ENCODE data around the gene CRYBA2. TPM values are rescaled to one million over a fixed set of nuclear protein-coding genes. Genes with fewer than 3 reads are reported as not detected.

Gene CRYBA2
- total RNA-seq, 1 donor from 2014 or later, result not detected

- DNase-seq, result no peak
- H3K4me1 ChIP-seq, result peaks cover 7% of the 10 kb centered on the region
- H3K36me3 ChIP-seq, result no peaks in the 10 kb centered on the region
- no peak overlapping the region for H3K4me3 ChIP-seq
- TF ChIP-seq, protein P1, sequence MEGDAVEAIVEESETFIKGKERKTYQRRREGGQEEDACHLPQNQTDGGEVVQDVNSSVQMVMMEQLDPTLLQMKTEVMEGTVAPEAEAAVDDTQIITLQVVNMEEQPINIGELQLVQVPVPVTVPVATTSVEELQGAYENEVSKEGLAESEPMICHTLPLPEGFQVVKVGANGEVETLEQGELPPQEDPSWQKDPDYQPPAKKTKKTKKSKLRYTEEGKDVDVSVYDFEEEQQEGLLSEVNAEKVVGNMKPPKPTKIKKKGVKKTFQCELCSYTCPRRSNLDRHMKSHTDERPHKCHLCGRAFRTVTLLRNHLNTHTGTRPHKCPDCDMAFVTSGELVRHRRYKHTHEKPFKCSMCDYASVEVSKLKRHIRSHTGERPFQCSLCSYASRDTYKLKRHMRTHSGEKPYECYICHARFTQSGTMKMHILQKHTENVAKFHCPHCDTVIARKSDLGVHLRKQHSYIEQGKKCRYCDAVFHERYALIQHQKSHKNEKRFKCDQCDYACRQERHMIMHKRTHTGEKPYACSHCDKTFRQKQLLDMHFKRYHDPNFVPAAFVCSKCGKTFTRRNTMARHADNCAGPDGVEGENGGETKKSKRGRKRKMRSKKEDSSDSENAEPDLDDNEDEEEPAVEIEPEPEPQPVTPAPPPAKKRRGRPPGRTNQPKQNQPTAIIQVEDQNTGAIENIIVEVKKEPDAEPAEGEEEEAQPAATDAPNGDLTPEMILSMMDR (IDR thresholded peaks at IDR 0.05; ENCODE audit: borderline replicate concordance), result no peak
- intact Hi-C loops (cut with micrococcal nuclease), result no loop called here
- peaks cover 100% of the 10 kb centered on the region for H3K27me3 ChIP-seq (ENCODE audit: low read depth)
- no peaks in the 10 kb centered on the region for H3K9me3 ChIP-seq (replicated peaks)
- no peak overlapping the region for H3K27ac ChIP-seq (replicated peaks)
Measured at GRCh38 chr2:218954541-218955300, 38.5 kb downstream of the CRYBA2 start.

DNA sequence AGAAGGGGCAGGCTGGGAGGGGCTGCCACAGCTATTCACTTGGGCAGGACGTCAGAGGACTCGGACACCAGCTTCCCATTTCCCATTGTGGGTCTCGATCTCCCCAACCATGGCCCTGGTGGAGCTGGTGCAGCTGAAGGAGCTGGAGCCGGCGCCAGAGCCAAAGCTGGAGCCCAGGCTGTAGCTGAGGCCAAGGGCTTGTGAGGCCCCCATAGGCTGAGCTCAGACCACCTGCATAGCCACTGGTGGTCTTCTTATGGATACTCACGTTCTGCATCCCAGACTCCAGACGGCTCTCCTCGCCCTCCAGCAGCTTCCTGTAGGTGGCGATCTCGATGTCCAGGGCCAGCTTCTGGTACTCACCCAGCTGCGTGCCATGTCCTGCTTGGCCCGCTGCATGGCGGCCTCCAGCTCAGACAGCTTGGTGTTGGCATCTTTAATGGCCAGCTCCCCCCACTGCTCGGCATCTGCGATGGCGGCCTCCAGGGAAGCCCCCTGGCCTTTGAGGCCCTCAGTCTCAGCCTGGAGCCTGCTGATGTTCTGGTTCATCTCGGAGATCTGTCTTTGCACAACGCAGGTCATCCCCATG is 39.8 kb downstream of the CRYBA2 start:
- no peaks in the 10 kb centered on the region for H3K9me3 ChIP-seq (replicated peaks)
- no peaks in the 10 kb centered on the region for H3K36me3 ChIP-seq
- no peak overlapping the region for H3K27ac ChIP-seq (replicated peaks)
- DNase-seq, result no peak
- H3K4me3 ChIP-seq, result no peak overlapping the region
- intact Hi-C loops (cut with micrococcal nuclease), result no loop called here
- TF ChIP-seq, protein P1 (IDR thresholded peaks at IDR 0.05; ENCODE audit: borderline replicate concordance), result no peak
- H3K4me1 ChIP-seq, result no peaks in the 10 kb centered on the region
- peaks cover 99% of the 10 kb centered on the region for H3K27me3 ChIP-seq (ENCODE audit: low read depth)

DNA sequence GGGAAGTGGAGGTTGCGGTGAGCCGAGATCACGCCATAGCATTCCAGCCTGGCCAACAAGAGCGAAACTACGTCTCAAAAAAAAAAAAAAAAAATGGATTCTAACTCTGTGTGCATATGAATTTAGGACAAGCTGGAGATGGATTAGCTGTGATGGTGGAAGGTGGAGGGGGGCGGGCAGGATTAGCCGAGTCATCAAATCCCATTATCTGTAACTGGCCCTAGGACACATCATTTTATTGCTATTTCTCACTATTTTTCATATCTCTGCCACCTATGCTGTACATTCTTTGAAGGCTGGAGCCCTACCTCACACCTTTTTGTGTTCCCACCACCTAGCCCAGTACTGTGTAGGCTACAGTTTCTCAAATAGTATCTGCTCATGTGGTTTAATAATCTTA is 41.1 kb downstream of the CRYBA2 start:
- Histone ChIP-seq H3K4me3 (no peak overlapping the region), H3K27me3 (ENCODE audit: low read depth) (peaks cover 97% of the 10 kb centered on the region), H3K27ac (replicated peaks) (no peak overlapping the region), H3K4me1 (no peaks in the 10 kb centered on the region), H3K9me3 (replicated peaks) (no peaks in the 10 kb centered on the region), H3K36me3 (no peaks in the 10 kb centered on the region)
- DNase-seq, result no peak
- intact Hi-C loops (cut with micrococcal nuclease), result no loop called here
- TF ChIP-seq, protein P1 (IDR thresholded peaks at IDR 0.05; ENCODE audit: borderline replicate concordance), result no peak

DNA sequence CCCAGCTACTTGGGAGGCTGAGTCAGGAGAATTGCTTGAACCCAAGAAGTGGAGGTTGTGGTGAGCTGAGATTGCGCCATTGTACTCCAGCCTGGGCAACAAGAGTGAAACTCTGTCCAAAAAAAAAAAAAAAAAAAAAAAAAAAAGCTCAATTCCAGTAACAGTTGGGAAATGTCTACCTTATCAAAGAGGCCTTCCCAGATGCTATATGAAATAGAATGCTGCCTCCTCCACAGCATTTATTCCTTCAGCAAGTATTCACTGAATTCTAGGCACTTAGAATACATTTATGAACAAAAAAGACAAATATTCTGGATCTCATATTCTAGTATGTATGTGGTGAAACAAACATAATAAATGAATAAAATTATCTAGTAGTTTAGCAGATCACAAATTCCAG is 46.6 kb downstream of the CRYBA2 start:
- TF ChIP-seq, protein P1 (IDR thresholded peaks at IDR 0.05; ENCODE audit: borderline replicate concordance), result no peak
- Histone ChIP-seq H3K4me1 (no peaks in the 10 kb centered on the region), H3K36me3 (no peaks in the 10 kb centered on the region), H3K4me3 (no peak overlapping the region), H3K27me3 (ENCODE audit: low read depth) (peaks cover 97% of the 10 kb centered on the region), H3K27ac (replicated peaks) (no peak overlapping the region), H3K9me3 (replicated peaks) (no peaks in the 10 kb centered on the region)
- DNase-seq, result no peak
- intact Hi-C loops (cut with micrococcal nuclease), result no loop called here

- peaks cover 92% of the 10 kb centered on the region for H3K27me3 ChIP-seq (ENCODE audit: low read depth)
- no peak overlapping the region for H3K4me3 ChIP-seq
- no peak overlapping the region for H3K27ac ChIP-seq (replicated peaks)
- no peak for DNase-seq
- no peaks in the 10 kb centered on the region for H3K4me1 ChIP-seq
- TF ChIP-seq, protein P1 (IDR thresholded peaks at IDR 0.05; ENCODE audit: borderline replicate concordance), result no peak
- H3K9me3 ChIP-seq (replicated peaks), result peaks cover 6% of the 10 kb centered on the region
- H3K36me3 ChIP-seq, result no peaks in the 10 kb centered on the region
- intact Hi-C loops (cut with micrococcal nuclease), result no loop called here
Measured at GRCh38 chr2:218944759-218945404, 48.3 kb downstream of the CRYBA2 start.

Small RNAs within 50 kb of the gene (microRNA-seq; reads per million reads assigned to microRNA genes)
- 13.7 reads per million, percentile 32 among the genes with 10 or more reads in this experiment for gene MIR375

Other genes with a start within 250 kb of the CRYBA2 start
- 6.7 TPM for gene CYP27A1, start 211.3 kb downstream of the CRYBA2 start, total RNA-seq
- 0.14 TPM for gene PRKAG3, start 161.6 kb downstream of the CRYBA2 start, total RNA-seq
- 1.0 TPM for gene WNT6, start 133.6 kb downstream of the CRYBA2 start, total RNA-seq
- not detected for gene WNT10A, start 112.6 kb downstream of the CRYBA2 start, total RNA-seq
- not detected for gene CDK5R2, start 33.8 kb downstream of the CRYBA2 start, total RNA-seq
- gene FEV, start 8.2 kb downstream of the CRYBA2 start, total RNA-seq, result not detected
- gene CFAP65, start 48.1 kb upstream of the CRYBA2 start, total RNA-seq, result not detected
- gene IHH, start 67.5 kb upstream of the CRYBA2 start, total RNA-seq, result not detected
- gene NHEJ1, start 167.4 kb upstream of the CRYBA2 start, total RNA-seq, result 6.4 TPM
- gene SLC23A3, start 176.6 kb upstream of the CRYBA2 start, total RNA-seq, result 0.58 TPM
- gene CNPPD1, start 183.5 kb upstream of the CRYBA2 start, total RNA-seq, result 58.1 TPM
- 29.9 TPM for gene RETREG2, start 184.9 kb upstream of the CRYBA2 start, total RNA-seq
- 19.7 TPM for gene ZFAND2B, start 213.4 kb upstream of the CRYBA2 start, total RNA-seq
- 21.5 TPM for gene ABCB6, start 225.5 kb upstream of the CRYBA2 start, total RNA-seq
- gene ATG9A, start 236.2 kb upstream of the CRYBA2 start, total RNA-seq, result 78.2 TPM
- gene ANKZF1, start 236.4 kb upstream of the CRYBA2 start, total RNA-seq, result 29.8 TPM

Data from left ventricle myocardium inferior (tissue), 1 donor.